BLaER1 (cell line): ENCODE results near the gene BRD1.
A peak's percentile ranks its signal among the peaks of the same experiment; 100 is the strongest.

Experiments
- H3K27ac ChIP-seq: shearing (Covaris generic); formaldehyde crosslinking; 2 replicates; pipeline ENCODE4 v1.8.1; 2022
- H3K27me3 ChIP-seq: shearing (Covaris generic); formaldehyde crosslinking; 2 replicates; pipeline ENCODE4 v1.8.1; 2022
- H3K36me3 ChIP-seq: shearing (Covaris generic); formaldehyde crosslinking; 2 replicates; pipeline ENCODE4 v1.8.1; 2022
- H3K4me1 ChIP-seq: shearing (Covaris generic); formaldehyde crosslinking; 2 replicates; pipeline ENCODE4 v1.8.1; 2022
- H3K4me2 ChIP-seq: shearing (Covaris generic); formaldehyde crosslinking; 2 replicates; pipeline ENCODE4 v1.8.1; 2022
- H3K4me3 ChIP-seq: shearing (Covaris generic); formaldehyde crosslinking; 2 replicates; pipeline ENCODE4 v1.8.1; 2022
- H3K9ac ChIP-seq: shearing (Covaris generic); formaldehyde crosslinking; 2 replicates; pipeline ENCODE4 v1.8.1; 2022
- H3K9me3 ChIP-seq: shearing (Covaris generic); formaldehyde crosslinking; 2 replicates; pipeline ENCODE4 v1.8.1; 2022
- H4K20me1 ChIP-seq: shearing (Covaris generic); formaldehyde crosslinking; 2 replicates; pipeline ENCODE4 v1.8.1; 2022
- Cebpa-rat ChIP-seq: shearing (Covaris generic); IDR thresholded peaks from 2 replicates; pipeline ENCODE4 v1.8.1; 2022

Gene BRD1

DNA sequence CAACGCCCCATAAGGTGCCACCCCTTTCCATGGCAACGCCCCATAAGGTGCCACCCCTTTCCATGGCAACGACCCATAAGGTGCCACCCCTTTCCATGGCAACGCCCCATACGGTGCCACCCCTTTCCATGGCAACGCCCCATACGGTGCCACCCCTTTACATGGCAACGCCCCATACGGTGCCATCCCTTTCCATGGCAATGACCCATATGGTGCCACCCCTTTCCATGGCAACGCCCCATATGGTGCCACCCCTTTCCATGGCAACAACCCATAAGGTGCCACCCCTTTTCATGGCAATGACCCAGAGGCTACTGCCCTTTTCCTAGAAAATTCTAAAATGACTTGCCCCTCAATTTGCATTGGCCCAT is 72.1 kb downstream of the BRD1 start:
- H3K27me3 ChIP-seq, result no peaks in the 10 kb centered on the region
- no peaks in the 10 kb centered on the region for H4K20me1 ChIP-seq
- peaks cover 16% of the 10 kb centered on the region for H3K9me3 ChIP-seq
- no peak overlapping the region for H3K4me2 ChIP-seq
- no peak for TF ChIP-seq Cebpa-rat
- no peak overlapping the region for H3K4me3 ChIP-seq
- peaks cover 40% of the 10 kb centered on the region for H3K4me1 ChIP-seq
- H3K27ac ChIP-seq, result no peak overlapping the region
- no peaks in the 10 kb centered on the region for H3K36me3 ChIP-seq
- no peak overlapping the region for H3K9ac ChIP-seq

GRCh38 chr22:49754696-49755630 is 72.7 kb downstream of the BRD1 start:
- H3K9me3 ChIP-seq, result peaks cover 16% of the 10 kb centered on the region
- H3K4me3 ChIP-seq, result no peak overlapping the region
- H3K4me2 ChIP-seq, result no peak overlapping the region
- no peaks in the 10 kb centered on the region for H3K36me3 ChIP-seq
- H3K27ac ChIP-seq, result no peak overlapping the region
- TF ChIP-seq Cebpa-rat, result no peak
- H3K4me1 ChIP-seq, result peaks cover 33% of the 10 kb centered on the region
- H3K27me3 ChIP-seq, result no peaks in the 10 kb centered on the region
- no peaks in the 10 kb centered on the region for H4K20me1 ChIP-seq
- no peak overlapping the region for H3K9ac ChIP-seq

- Histone ChIP-seq H3K9me3 (peaks cover 16% of the 10 kb centered on the region), H3K36me3 (no peaks in the 10 kb centered on the region), H4K20me1 (no peaks in the 10 kb centered on the region), H3K4me3 (no peak overlapping the region), H3K27me3 (no peaks in the 10 kb centered on the region), H3K4me2 (no peak overlapping the region), H3K9ac (no peak overlapping the region), H3K4me1 (peaks cover 25% of the 10 kb centered on the region), H3K27ac (no peak overlapping the region)
- no peak for TF ChIP-seq Cebpa-rat
Observed at GRCh38 chr22:49753961-49754695, 73.5 kb downstream of the BRD1 start.

- Histone ChIP-seq H3K4me1 (peaks cover 24% of the 10 kb centered on the region; the same call in 1 of the 2 replicates), H3K27me3 (no peaks in the 10 kb centered on the region), H3K9ac (no peak overlapping the region), H3K4me3 (no peak overlapping the region), H3K9me3 (peaks cover 17% of the 10 kb centered on the region), H3K27ac (no peak overlapping the region), H3K36me3 (no peaks in the 10 kb centered on the region), H4K20me1 (no peaks in the 10 kb centered on the region), H3K4me2 (peak overlapping the region; percentile 28; the same call in 1 of the 2 replicates)
- no peak for TF ChIP-seq Cebpa-rat
Observed at GRCh38 chr22:49753276-49753890, 74.3 kb downstream of the BRD1 start.

DNA sequence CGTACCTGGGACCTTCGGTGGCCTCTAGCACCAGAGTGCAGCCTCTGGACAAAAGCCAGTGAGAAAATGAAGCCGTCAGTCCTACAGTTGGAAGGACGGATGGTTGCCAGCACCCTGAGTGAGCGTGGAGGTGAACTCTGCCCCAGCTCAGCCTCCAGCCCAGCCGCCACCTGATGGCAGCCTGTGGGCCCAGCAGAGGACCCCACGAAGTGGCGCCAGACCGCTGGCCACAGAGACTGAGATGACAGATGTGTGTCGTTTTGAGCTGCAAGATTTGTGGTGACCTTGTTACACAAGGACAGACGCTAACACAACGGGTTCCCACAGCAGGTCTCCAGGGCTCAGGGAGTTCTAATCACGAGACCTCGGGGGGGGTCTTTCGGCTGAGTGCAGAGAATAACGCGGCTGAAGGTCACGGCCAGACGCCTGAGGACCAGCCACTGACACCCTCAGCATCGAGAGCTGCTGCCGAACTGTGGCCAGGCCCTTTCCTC is 75.0 kb downstream of the BRD1 start:
- Histone ChIP-seq H3K9me3 (peaks cover 24% of the 10 kb centered on the region), H4K20me1 (no peaks in the 10 kb centered on the region), H3K27me3 (no peaks in the 10 kb centered on the region), H3K4me2 (peak overlapping the region; percentile 28), H3K4me1 (peaks cover 24% of the 10 kb centered on the region; the same call in 1 of the 2 replicates), H3K9ac (no peak overlapping the region), H3K4me3 (no peak overlapping the region), H3K27ac (no peak overlapping the region), H3K36me3 (no peaks in the 10 kb centered on the region)
- TF ChIP-seq Cebpa-rat, result no peak

- no peak overlapping the region for H3K27ac ChIP-seq
- H3K4me2 ChIP-seq, result peak overlapping the region; percentile 28; the same call in 1 of the 2 replicates
- H3K36me3 ChIP-seq, result no peaks in the 10 kb centered on the region
- H4K20me1 ChIP-seq, result no peaks in the 10 kb centered on the region
- no peak overlapping the region for H3K9ac ChIP-seq
- H3K27me3 ChIP-seq, result no peaks in the 10 kb centered on the region
- H3K4me1 ChIP-seq, result peaks cover 24% of the 10 kb centered on the region; the same call in 1 of the 2 replicates
- no peak overlapping the region for H3K4me3 ChIP-seq
- TF ChIP-seq Cebpa-rat, result no peak
- H3K9me3 ChIP-seq, result peaks cover 28% of the 10 kb centered on the region
Observed at GRCh38 chr22:49751966-49752597, 75.6 kb downstream of the BRD1 start.

GRCh38 chr22:49751318-49751965 is 76.2 kb downstream of the BRD1 start:
- Histone ChIP-seq H4K20me1 (no peaks in the 10 kb centered on the region), H3K4me1 (peaks cover 21% of the 10 kb centered on the region; the same call in 1 of the 2 replicates), H3K4me2 (no peak overlapping the region), H3K9ac (no peak overlapping the region), H3K36me3 (no peaks in the 10 kb centered on the region), H3K9me3 (peaks cover 28% of the 10 kb centered on the region), H3K27me3 (no peaks in the 10 kb centered on the region), H3K27ac (no peak overlapping the region), H3K4me3 (no peak overlapping the region)
- TF ChIP-seq Cebpa-rat, result no peak

GRCh38 chr22:49749885-49750510 is 77.7 kb downstream of the BRD1 start:
- Histone ChIP-seq H3K9me3 (peaks cover 31% of the 10 kb centered on the region), H3K27me3 (no peaks in the 10 kb centered on the region), H4K20me1 (no peaks in the 10 kb centered on the region), H3K4me2 (no peak overlapping the region), H3K27ac (no peak overlapping the region), H3K4me1 (peaks cover 19% of the 10 kb centered on the region; the same call in 1 of the 2 replicates), H3K36me3 (no peaks in the 10 kb centered on the region), H3K4me3 (no peak overlapping the region), H3K9ac (no peak overlapping the region)
- no peak for TF ChIP-seq Cebpa-rat
